Hepatocyte (in vitro differentiated cells): ENCODE data around the gene GPATCH2.

Source experiments
- CTCF ChIP-seq: fragments of 200-600 bp; sonication (generic); IDR thresholded peaks from 2 replicates; pipeline ENCODE4 v1.5.1; 2016; ENCODE audit warnings: antibody characterized with exemption, mild to moderate bottlenecking; ENCODE audit not compliant: poor library complexity
- EZH2 ChIP-seq: fragments of 200-600 bp; sonication (generic); IDR thresholded peaks from 2 replicates; pipeline ENCODE4 v1.6.1; 2016; ENCODE audit warnings: antibody characterized with exemption, mild to moderate bottlenecking, borderline replicate concordance

DNA sequence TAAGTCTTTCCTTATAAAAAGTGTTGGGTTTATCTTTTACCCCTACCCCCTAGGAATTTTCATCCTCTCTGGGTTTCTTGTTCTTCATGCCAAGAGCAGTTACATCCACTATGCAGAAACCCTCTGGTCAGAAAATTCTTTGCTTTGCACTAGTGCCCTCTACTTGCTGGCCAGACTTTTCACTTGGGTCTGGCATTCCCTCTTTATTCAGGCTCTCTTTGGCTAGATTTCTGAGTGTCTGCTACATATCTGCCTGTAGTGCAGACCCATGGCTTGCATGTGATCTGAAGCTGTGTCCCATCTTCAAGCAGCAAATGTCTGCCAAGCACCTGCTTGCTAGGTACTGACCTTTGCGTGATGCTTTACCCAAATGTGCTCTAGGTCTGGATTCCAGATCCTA, 237.0 kb downstream of the GPATCH2 start:
- TF ChIP-seq CTCF (peak; percentile 50), EZH2 (no peak)
